GM18511 (cell line): ENCODE results near the gene KPNA6.
"Not testable (repeated sequence)": the region's sequence is repeated elsewhere in the genome, so short reads cannot be mapped to it uniquely, and the experiment has no call there.

Experiments
- ATAC-seq: cut with Tn5 transposase; IDR thresholded peaks from one replicate; pipeline ENCODE4 v1.9.1; 2021; ENCODE audit warnings: mild to moderate bottlenecking, moderate library complexity; ENCODE audit not compliant: unreplicated experiment

KPNA6 gene

GRCh38 chr1:32100359-32100758 lies 7.5 kb upstream of the KPNA6 start:
- no peak for ATAC-seq

GRCh38 chr1:32100807-32101708 lies 6.8 kb upstream of the KPNA6 start:
- no peak for ATAC-seq

DNA sequence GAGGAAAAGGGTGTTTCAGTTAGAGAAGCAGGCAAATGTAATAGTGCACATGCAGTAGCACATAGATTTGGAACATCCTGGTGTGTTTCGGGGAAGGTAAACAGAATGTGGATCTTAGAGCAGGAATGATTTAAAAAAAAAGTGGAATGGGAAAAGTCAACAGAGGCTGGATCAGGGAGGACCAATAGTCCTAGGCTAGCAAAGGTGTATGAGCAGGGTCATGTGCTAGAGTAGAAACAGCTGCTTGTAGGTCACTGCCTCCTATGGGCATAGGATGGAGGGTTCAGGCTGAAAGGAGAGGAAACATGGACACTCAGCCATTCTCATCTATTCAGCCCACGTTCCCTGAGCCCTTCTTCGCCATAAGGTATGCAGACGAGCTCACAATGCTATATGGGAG lies 3.7 kb upstream of the KPNA6 start:
- ATAC-seq = no peak

GRCh38 chr1:32105338-32105737 lies 2.5 kb upstream of the KPNA6 start:
- ATAC-seq = no peak

DNA sequence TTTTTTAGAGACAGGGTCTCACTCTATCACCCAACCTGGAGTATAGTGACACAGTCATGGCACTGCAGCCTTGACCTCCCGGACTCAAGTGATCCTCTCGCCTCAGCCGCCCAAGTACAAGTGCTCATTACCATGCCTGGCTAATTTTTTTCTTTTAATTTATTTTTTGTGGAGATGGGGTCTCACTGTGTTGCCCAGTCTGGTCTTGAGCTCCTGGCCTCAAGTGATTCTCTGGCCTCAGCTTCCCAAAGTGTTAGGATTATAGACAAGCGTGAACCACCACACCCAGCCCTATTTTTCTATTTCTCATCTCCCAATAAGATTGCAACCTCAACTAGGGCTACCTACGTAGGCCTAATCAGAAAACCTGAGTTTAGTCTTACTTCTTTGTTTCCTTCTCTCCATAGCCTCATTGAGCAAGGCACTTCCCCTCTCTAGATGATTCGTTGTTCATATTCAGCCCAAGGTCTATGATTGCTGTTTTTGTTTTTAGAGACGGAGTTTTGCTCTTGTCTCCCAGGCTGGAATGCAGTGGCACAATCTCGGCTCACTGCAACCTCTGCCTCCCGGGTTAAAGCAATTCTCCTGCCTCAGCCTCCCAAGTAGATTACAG lies 1.1 kb upstream of the KPNA6 start:
- no peak for ATAC-seq

DNA sequence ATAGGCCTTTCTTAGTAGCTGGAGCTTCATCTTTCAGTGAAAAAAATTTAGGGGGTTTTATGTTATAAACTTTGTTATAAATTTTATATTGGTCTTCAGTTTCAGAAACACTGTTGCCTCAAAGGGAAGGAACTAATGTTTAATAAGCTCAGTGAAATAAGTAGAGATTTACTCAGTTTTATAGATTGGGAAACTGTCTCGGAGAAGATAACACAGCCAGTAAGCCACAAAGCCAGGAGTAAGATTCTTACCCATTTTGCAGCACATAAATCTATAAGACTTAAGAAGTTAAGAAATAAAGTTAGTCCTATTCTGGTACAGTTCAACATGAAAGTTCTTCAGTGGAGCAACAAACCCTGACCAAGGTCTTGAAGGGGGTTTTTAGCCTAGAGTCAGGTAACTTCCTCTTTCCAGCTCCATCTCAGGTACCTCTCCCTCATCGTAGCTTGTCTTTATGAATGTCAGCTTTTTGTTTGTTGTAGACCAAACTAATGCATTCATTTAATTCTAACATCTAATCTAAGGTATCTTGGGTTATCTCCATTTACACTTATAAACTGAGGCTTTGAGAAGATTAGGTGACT lies 3.3 kb downstream of the KPNA6 start:
- ATAC-seq = no peak

DNA sequence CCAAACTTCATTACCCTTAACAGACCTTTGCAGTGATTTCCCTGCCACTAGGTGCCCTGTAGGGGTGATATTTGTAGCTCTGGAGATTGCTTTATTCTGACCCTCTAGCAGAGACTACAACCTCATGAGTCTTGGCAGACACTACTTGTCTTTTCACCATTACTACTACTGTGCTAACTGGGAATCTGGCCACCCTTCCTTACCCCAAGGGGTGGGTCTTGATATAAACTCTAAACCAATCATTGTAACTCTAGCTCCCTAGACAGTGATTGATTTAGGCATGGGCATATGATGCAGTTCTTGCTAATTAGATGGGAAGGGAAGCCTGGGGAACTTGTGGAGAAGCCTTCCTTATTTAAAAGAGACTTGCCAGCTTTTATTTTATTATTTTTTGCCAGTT lies 3.9 kb downstream of the KPNA6 start:
- no peak for ATAC-seq

- no peak for ATAC-seq
Measured at GRCh38 chr1:32112806-32113375, 5.0 kb downstream of the KPNA6 start.

DNA sequence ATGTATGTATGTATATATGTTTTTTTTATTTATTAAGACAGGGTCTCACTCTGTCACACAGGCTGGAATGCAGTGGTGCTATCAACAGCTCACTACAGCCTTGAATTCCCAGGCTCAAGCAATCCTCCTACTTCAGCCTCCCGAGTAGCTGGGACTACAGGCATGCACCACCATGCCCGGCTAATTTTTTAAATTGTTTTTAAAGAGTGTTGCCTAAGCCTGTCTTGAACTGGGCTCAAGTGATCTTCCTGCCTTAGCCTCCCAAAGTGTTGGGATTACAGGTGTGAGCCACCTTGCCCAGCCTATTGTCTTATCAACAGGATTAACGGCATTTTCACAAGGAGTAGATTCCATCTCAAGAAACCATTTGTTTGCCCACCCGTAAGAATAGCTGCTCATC lies 5.6 kb downstream of the KPNA6 start:
- ATAC-seq = not testable (repeated sequence)

DNA sequence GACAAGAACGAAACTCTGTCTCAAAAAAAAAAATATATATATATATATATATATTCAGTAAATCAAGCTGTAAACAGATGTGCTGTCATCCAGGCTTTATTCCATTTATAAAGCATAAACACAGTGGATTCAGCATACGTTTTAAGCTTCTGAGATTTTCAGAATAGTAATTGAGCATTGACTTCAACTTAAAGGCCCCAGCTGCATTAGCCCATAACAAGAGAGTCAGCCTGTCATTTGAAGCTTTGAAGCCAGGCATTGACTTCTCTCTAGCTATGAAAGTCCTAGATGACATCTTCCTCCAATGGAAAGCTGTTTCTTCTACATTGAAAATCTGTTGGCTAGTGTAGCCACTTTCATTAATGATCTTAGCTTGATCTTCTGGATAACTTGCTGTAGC lies 6.6 kb downstream of the KPNA6 start:
- no peak for ATAC-seq

- no peak for ATAC-seq
Measured at GRCh38 chr1:32115496-32115895, 7.6 kb downstream of the KPNA6 start.

DNA sequence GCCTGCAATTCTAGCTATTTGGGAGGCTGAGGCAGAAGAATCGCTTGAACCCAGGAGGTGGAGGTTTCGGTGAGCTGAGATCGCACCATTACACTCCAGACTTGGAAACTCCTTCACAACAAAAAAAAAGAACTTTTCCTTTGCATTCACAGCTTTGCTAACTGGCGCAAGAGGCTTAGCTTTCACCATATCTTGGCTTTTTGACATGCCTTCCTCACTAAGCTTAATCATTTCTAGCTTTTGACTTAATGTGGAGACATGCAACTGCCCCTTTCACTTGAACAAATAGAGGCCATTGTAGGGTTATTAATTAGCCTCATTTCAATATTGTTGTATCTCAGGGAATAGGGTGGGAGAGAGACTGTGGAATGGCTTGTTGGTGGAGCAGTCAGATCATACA lies 8.7 kb downstream of the KPNA6 start:
- no peak for ATAC-seq

DNA sequence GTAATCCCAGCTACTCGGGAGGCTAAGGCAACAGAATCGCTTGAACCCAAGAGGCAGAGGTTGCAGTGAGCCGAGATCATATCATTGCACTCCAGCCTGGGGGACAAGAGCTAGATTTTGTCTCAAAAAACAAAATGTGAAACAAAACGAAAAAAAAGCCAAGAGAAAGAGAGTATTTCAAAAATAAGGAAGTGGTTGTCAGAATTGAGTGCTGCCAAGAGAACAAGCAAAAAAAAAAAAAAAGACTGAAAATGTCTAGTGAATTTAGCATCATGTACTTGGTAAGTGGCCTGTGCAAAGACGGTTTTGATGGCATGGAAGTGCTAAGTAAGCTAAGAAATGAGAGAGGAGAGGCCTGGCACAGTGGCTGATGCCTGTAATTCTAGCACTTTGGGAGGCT lies 14.3 kb downstream of the KPNA6 start:
- ATAC-seq = no peak

- ATAC-seq = not testable (repeated sequence)
Measured at GRCh38 chr1:32123361-32123760, 15.5 kb downstream of the KPNA6 start.

GRCh38 chr1:32125313-32125712 lies 17.5 kb downstream of the KPNA6 start:
- ATAC-seq = no peak

DNA sequence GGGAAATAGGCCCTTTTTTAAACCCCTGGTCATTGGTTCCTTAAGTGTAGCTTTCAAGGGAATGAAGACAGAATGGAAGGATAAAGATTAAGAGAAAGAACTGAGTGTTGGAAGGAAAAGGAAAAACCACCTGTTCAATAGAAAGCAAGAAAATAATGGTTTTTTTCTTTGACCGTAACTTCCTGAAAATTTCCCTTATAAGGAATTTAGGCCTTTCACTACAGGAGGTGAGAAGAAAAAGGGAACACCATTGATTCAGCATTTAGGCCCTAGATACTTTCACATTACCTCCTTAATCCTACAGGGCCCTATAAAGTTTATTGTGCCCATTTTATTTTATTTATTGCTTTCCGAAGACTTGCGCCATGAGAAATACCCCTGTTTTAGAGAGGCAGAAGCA lies 18.9 kb downstream of the KPNA6 start:
- no peak for ATAC-seq

GRCh38 chr1:32127409-32128198 lies 19.7 kb downstream of the KPNA6 start:
- no peak for ATAC-seq

- ATAC-seq = no peak
Measured at GRCh38 chr1:32128479-32128878, 20.6 kb downstream of the KPNA6 start.

DNA sequence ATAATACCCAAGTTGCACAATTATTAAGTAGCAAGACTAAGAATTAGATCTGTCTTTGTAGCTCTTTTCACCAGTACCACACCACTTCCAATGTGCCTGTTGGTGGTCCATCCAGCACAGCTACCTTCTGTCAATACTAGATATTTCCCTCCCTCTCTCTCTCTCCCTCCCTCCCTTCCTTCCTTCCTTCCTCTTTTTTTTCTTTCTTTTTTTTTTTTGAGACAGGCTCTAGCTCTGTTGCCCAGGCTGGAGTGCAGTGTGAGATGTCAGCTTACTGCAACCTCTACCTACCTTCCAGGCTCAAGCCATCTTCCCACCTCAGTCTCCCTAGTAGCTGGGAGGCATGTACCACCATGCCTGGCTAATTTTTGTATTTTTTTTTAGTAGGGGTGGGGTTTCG lies 21.1 kb downstream of the KPNA6 start:
- ATAC-seq = no peak

GRCh38 chr1:32133950-32134280 lies 26.1 kb downstream of the KPNA6 start:
- ATAC-seq = not testable (repeated sequence)

- no peak for ATAC-seq
Measured at GRCh38 chr1:32137111-32137510, 29.3 kb downstream of the KPNA6 start.
